MM.1S (cell line): Measurements from ENCODE around the gene ZFYVE28.

Experiments used
- DNase-seq: peaks from one replicate; pipeline ENCODE4 v3.0.0-alpha.2; 2015
- H2AFZ ChIP-seq: fragments of 300-600 bp; sonication (generic); 2 replicates; pipeline ENCODE4 v1.6.0; 2016; ENCODE audit warnings: antibody characterized with exemption, low read length
- H3F3A ChIP-seq: fragments of 300-600 bp; sonication (generic); 2 replicates; pipeline ENCODE4 v1.6.1; 2016; ENCODE audit warnings: mild to moderate bottlenecking, antibody characterized with exemption, low read length, moderate library complexity, mixed read lengths; ENCODE audit not compliant: insufficient read depth
- H3K27ac ChIP-seq: fragments of 300-600 bp; sonication (generic); 2 replicates; pipeline ENCODE4 v1.5.1; 2016; ENCODE audit warnings: mild to moderate bottlenecking, low read length
- H3K27me3 ChIP-seq: fragments of 300-600 bp; sonication (generic); replicated peaks from 2 replicates; pipeline ENCODE4 v1.6.0; 2016; ENCODE audit warnings: low read length; ENCODE audit not compliant: insufficient read depth
- H3K36me3 ChIP-seq: fragments of 300-600 bp; sonication (generic); replicated peaks from 2 replicates; pipeline ENCODE4 v1.6.1; 2016; ENCODE audit warnings: mild to moderate bottlenecking, low read length, mixed read lengths; ENCODE audit not compliant: insufficient read depth
- H3K4me1 ChIP-seq: fragments of 300-600 bp; sonication (generic); 2 replicates; pipeline ENCODE4 v1.6.1; 2016; ENCODE audit warnings: low read length, mixed read lengths
- H3K4me2 ChIP-seq: fragments of 300-600 bp; sonication (generic); 2 replicates; pipeline ENCODE4 v1.6.0; 2016; ENCODE audit warnings: low read depth, low read length
- H3K4me3 ChIP-seq: fragments of 300-600 bp; sonication (generic); 2 replicates; pipeline ENCODE4 v1.5.1; 2016; ENCODE audit warnings: low read length, mixed read lengths
- H3K79me2 ChIP-seq: fragments of 300-600 bp; sonication (generic); 2 replicates; pipeline ENCODE4 v1.6.1; 2016; ENCODE audit warnings: mixed run types, low read length, mixed read lengths
- H3K9ac ChIP-seq: fragments of 300-600 bp; sonication (generic); 2 replicates; pipeline ENCODE4 v1.6.1; 2016; ENCODE audit warnings: low read length, mixed read lengths
- H3K9me2 ChIP-seq: fragments of 300-600 bp; sonication (generic); replicated peaks from 2 replicates; pipeline ENCODE4 v1.6.1; 2016; ENCODE audit warnings: mild to moderate bottlenecking, low read length, mixed read lengths; ENCODE audit not compliant: insufficient read depth
- H3K9me3 ChIP-seq: fragments of 300-600 bp; sonication (generic); replicated peaks from 2 replicates; pipeline ENCODE4 v1.6.1; 2016; ENCODE audit warnings: mild to moderate bottlenecking, low read length, mixed read lengths; ENCODE audit not compliant: insufficient read depth
- H4K20me1 ChIP-seq: fragments of 300-600 bp; sonication (generic); 2 replicates; pipeline ENCODE4 v1.6.1; 2016; ENCODE audit warnings: mild to moderate bottlenecking, low read length, moderate library complexity, mixed read lengths; ENCODE audit not compliant: insufficient read depth
- CTCF ChIP-seq: fragments of 300-600 bp; sonication (generic); IDR thresholded peaks from 2 replicates; pipeline ENCODE4 v1.5.1; 2016; ENCODE audit warnings: antibody characterized with exemption, low read length, mixed read lengths
- EZH2 ChIP-seq: fragments of 300-600 bp; sonication (generic); optimal IDR thresholded peaks from 2 replicates; pipeline ENCODE3; 2017; ENCODE audit warnings: low read depth, mild to moderate bottlenecking, antibody characterized with exemption, low read length, mixed read lengths
- EZH2phosphoT487 ChIP-seq: fragments of 300-600 bp; sonication (generic); IDR thresholded peaks from 2 replicates; pipeline ENCODE4 v1.6.1; 2018; ENCODE audit warnings: antibody characterized with exemption, low read length

Gene ZFYVE28

GRCh38 chr4:2300431-2301224 lies 117.8 kb downstream of the ZFYVE28 start:
- Histone ChIP-seq H4K20me1 (no peaks in the 10 kb centered on the region), H3K79me2 (no peaks in the 10 kb centered on the region), H3K9ac (no peak overlapping the region), H2AFZ (no peak overlapping the region), H3F3A (no peaks in the 10 kb centered on the region), H3K27me3 (no peaks in the 10 kb centered on the region), H3K36me3 (no peaks in the 10 kb centered on the region), H3K4me1 (peaks cover 5% of the 10 kb centered on the region), H3K9me2 (no peaks in the 10 kb centered on the region), H3K9me3 (no peaks in the 10 kb centered on the region), H3K4me3 (no peak overlapping the region), H3K27ac (no peak overlapping the region), H3K4me2 (no peak overlapping the region)
- DNase-seq: no peak
- TF ChIP-seq CTCF: no peak
- TF ChIP-seq EZH2phosphoT487: no peak
- no peak for TF ChIP-seq EZH2

GRCh38 chr4:2299794-2300193 lies 118.7 kb downstream of the ZFYVE28 start:
- TF ChIP-seq EZH2 (no peak), EZH2phosphoT487 (no peak), CTCF (no peak)
- H3K36me3 ChIP-seq: no peaks in the 10 kb centered on the region
- H3K27me3 ChIP-seq: no peaks in the 10 kb centered on the region
- H4K20me1 ChIP-seq: no peaks in the 10 kb centered on the region
- no peaks in the 10 kb centered on the region for H3K4me1 ChIP-seq
- no peaks in the 10 kb centered on the region for H3K9me2 ChIP-seq
- no peaks in the 10 kb centered on the region for H3K9me3 ChIP-seq
- H3K9ac ChIP-seq: no peak overlapping the region
- H3K27ac ChIP-seq: no peak overlapping the region
- no peak for DNase-seq
- H3K79me2 ChIP-seq: no peaks in the 10 kb centered on the region
- H2AFZ ChIP-seq: no peak overlapping the region
- no peak overlapping the region for H3K4me3 ChIP-seq
- H3K4me2 ChIP-seq: no peak overlapping the region
- no peaks in the 10 kb centered on the region for H3F3A ChIP-seq

GRCh38 chr4:2298532-2298991 lies 119.9 kb downstream of the ZFYVE28 start:
- TF ChIP-seq EZH2 (no peak), EZH2phosphoT487 (no peak), CTCF (no peak)
- Histone ChIP-seq H3K27ac (no peak overlapping the region), H3K9me3 (no peaks in the 10 kb centered on the region), H3K27me3 (no peaks in the 10 kb centered on the region), H3K9ac (no peak overlapping the region), H3K4me3 (no peak overlapping the region), H3K79me2 (no peaks in the 10 kb centered on the region), H3K36me3 (no peaks in the 10 kb centered on the region), H3F3A (no peaks in the 10 kb centered on the region), H4K20me1 (no peaks in the 10 kb centered on the region), H2AFZ (no peak overlapping the region), H3K4me2 (no peak overlapping the region), H3K9me2 (no peaks in the 10 kb centered on the region), H3K4me1 (no peaks in the 10 kb centered on the region)
- DNase-seq: no peak
